Hepatocyte (in vitro differentiated cells): ENCODE measurements around the gene ZBTB16. TPM values are rescaled to one million over a fixed set of nuclear protein-coding genes. Genes with fewer than 3 reads are reported as not detected.

Experiments
- DNase-seq: peaks from one replicate; pipeline ENCODE4 v3.0.0-alpha.2; 2016; ENCODE audit warnings: low spot score
- H2AFZ ChIP-seq: fragments of 200-600 bp; sonication (generic); 2 replicates; pipeline ENCODE4 v1.6.0; 2016; ENCODE audit warnings: antibody characterized with exemption, mild to moderate bottlenecking
- H3K27ac ChIP-seq: fragments of 200-600 bp; sonication (generic); 2 replicates; pipeline ENCODE4 v1.5.1; 2016; ENCODE audit warnings: mild to moderate bottlenecking
- H3K27me3 ChIP-seq: fragments of 200-600 bp; sonication (generic); 2 replicates; pipeline ENCODE4 v1.6.1; 2016
- H3K36me3 ChIP-seq: fragments of 200-600 bp; sonication (generic); replicated peaks from 2 replicates; pipeline ENCODE4 v1.5.1; 2016; ENCODE audit warnings: low read depth; ENCODE audit not compliant: insufficient read depth
- H3K4me1 ChIP-seq: fragments of 200-600 bp; sonication (generic); 2 replicates; pipeline ENCODE4 v1.5.1; 2016; ENCODE audit warnings: mild to moderate bottlenecking, moderate library complexity; ENCODE audit not compliant: insufficient read depth
- H3K4me2 ChIP-seq: fragments of 200-600 bp; sonication (generic); 2 replicates; pipeline ENCODE4 v1.6.0; 2016
- H3K4me3 ChIP-seq: fragments of 200-600 bp; sonication (generic); 2 replicates; pipeline ENCODE4 v1.5.1; 2016; ENCODE audit warnings: mild to moderate bottlenecking
- H3K79me2 ChIP-seq: fragments of 200-600 bp; sonication (generic); 2 replicates; pipeline ENCODE4 v1.6.0; 2017; ENCODE audit warnings: mild to moderate bottlenecking
- H3K9me2 ChIP-seq: fragments of 200-600 bp; sonication (generic); replicated peaks from 2 replicates; pipeline ENCODE4 v1.6.0; 2017; ENCODE audit warnings: mild to moderate bottlenecking; ENCODE audit not compliant: insufficient read depth
- H3K9me3 ChIP-seq: fragments of 200-600 bp; sonication (generic); 2 replicates; pipeline ENCODE4 v1.5.1; 2016; ENCODE audit warnings: low read depth, mild to moderate bottlenecking
- H4K20me1 ChIP-seq: fragments of 200-600 bp; sonication (generic); 2 replicates; pipeline ENCODE4 v1.6.0; 2016; ENCODE audit warnings: mild to moderate bottlenecking; ENCODE audit not compliant: insufficient read depth, poor library complexity, severe bottlenecking
- EZH2 ChIP-seq: fragments of 200-600 bp; sonication (generic); IDR thresholded peaks from 2 replicates; pipeline ENCODE4 v1.6.1; 2016; ENCODE audit warnings: antibody characterized with exemption, mild to moderate bottlenecking, borderline replicate concordance
- EZH2phosphoT487 ChIP-seq: fragments of 200-600 bp; sonication (generic); IDR thresholded peaks from one replicate; pipeline ENCODE4 v1.6.1; 2018; ENCODE audit warnings: antibody characterized with exemption, mild to moderate bottlenecking, low read depth, moderate library complexity; ENCODE audit not compliant: unreplicated experiment, severe bottlenecking
- WGBS: methylation state at CpG from one replicate; pipeline ENCODE4 v1.1.6; 2016; ENCODE audit warnings: low lambda C conversion rate; ENCODE audit errors: missing lambda C conversion rate; 5-methylcytosine and 5-hydroxymethylcytosine counted together
- polyA plus RNA-seq: library from polyadenylated mRNA; unstranded; fragments of >200 nt; fragmentation: Nextera tagmentation; extraction: Ambion mirVana; gene quantifications from 2 replicates; pipeline ENCODE4 v1.2.1, GENCODE V29; 2016
- total RNA-seq: library from RNA; depleted of rRNA; stranded (reverse); fragments of >200 nt; gene quantifications from 2 replicates; pipeline ENCODE4 v1.2.3, GENCODE V29; 2014
- TF ChIP-seq, protein P1 (sequence below): fragments of 200-600 bp; sonication (generic); IDR thresholded peaks from 2 replicates; pipeline ENCODE4 v1.5.1; 2016; ENCODE audit warnings: antibody characterized with exemption, mild to moderate bottlenecking; ENCODE audit not compliant: poor library complexity

The ZBTB16 gene
- total and polyA plus RNA-seq, 2 experiments from 2014 or later, result 30.1 to 52.3 TPM

DNA sequence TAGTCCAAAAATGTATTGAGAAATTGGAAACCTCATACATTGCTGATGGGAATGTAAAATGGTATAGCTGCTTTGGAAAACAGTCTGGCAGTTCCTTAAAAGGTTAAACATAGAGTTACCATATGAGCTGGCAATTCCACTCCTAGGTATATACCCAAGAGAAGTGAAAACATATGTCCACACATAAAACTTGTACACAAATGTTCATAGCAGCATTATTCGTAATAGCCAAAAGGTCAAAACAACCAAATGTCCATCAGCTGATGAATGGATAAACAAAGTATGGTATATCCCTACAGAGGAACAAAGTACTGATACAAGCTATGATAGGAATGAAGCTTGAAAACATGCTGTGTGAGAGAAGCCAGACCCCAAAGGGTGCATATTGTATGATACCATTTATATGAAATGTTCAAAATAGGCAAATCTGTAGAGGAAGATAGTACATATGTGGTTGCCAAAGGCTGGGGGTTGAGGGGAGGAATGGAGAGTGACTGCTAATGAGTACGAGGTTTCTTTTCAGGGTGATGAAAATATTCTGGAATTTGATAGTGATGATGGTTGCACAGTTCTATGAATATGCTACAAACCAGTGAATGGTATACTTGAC lies 85.8 kb downstream of the ZBTB16 start:
- H3K9me2 ChIP-seq, result no peaks in the 10 kb centered on the region
- H3K36me3 ChIP-seq, result no peaks in the 10 kb centered on the region
- no peak for DNase-seq
- peaks cover 72% of the 10 kb centered on the region for H3K4me1 ChIP-seq
- H2AFZ ChIP-seq, result no peak overlapping the region
- no peak overlapping the region for H3K4me2 ChIP-seq
- TF ChIP-seq, protein P1, sequence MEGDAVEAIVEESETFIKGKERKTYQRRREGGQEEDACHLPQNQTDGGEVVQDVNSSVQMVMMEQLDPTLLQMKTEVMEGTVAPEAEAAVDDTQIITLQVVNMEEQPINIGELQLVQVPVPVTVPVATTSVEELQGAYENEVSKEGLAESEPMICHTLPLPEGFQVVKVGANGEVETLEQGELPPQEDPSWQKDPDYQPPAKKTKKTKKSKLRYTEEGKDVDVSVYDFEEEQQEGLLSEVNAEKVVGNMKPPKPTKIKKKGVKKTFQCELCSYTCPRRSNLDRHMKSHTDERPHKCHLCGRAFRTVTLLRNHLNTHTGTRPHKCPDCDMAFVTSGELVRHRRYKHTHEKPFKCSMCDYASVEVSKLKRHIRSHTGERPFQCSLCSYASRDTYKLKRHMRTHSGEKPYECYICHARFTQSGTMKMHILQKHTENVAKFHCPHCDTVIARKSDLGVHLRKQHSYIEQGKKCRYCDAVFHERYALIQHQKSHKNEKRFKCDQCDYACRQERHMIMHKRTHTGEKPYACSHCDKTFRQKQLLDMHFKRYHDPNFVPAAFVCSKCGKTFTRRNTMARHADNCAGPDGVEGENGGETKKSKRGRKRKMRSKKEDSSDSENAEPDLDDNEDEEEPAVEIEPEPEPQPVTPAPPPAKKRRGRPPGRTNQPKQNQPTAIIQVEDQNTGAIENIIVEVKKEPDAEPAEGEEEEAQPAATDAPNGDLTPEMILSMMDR, result no peak
- TF ChIP-seq EZH2 (no peak), EZH2phosphoT487 (no peak)
- H3K4me3 ChIP-seq, result no peak overlapping the region
- no peaks in the 10 kb centered on the region for H3K9me3 ChIP-seq
- peaks cover 47% of the 10 kb centered on the region for H3K79me2 ChIP-seq
- no peaks in the 10 kb centered on the region for H3K27me3 ChIP-seq
- peak overlapping the region; percentile 83 for H3K27ac ChIP-seq
- 75% methylated on average over 2 of the region's 2 CpGs for WGBS
- no peaks in the 10 kb centered on the region for H4K20me1 ChIP-seq

DNA sequence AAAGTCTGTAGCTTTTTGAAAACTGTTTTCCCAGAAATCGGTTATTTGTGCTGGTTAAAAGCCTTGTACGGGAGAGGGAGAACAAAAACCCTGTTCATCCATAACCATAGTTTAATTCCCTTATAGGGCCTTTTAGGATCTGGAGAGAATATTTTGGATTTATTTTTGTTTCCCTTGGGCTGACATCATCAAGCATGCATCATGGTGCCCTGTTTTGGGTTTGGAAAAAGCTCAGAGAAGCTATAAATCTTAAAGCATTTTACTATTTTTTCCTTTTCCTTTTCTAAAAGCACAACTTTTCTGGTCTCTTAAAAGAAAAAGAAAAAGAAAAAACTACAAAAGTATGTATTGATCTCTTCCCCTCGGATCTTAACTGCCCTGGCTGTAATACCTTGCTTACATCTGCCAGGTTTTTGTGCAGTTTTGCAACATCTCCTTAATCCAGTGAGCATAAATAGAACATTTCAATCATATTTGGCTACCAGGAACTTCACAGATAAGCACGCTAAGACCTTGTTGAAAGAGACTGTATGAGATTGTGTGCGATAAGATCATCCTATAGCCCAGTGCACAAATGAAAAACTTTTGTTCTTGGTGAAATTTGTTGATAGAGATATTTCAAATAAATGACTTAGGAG lies 88.0 kb downstream of the ZBTB16 start:
- H3K27ac ChIP-seq, result peak overlapping the region; percentile 83
- TF ChIP-seq, protein P1, result no peak
- TF ChIP-seq EZH2phosphoT487 (no peak), EZH2 (no peak)
- H2AFZ ChIP-seq, result no peak overlapping the region
- no peak for DNase-seq
- peaks cover 53% of the 10 kb centered on the region for H3K79me2 ChIP-seq
- H3K27me3 ChIP-seq, result no peaks in the 10 kb centered on the region
- H3K9me2 ChIP-seq, result no peaks in the 10 kb centered on the region
- no peaks in the 10 kb centered on the region for H4K20me1 ChIP-seq
- H3K36me3 ChIP-seq, result no peaks in the 10 kb centered on the region
- H3K4me1 ChIP-seq, result peaks cover 65% of the 10 kb centered on the region
- peak overlapping the region; percentile 25 for H3K4me2 ChIP-seq
- no peak overlapping the region for H3K4me3 ChIP-seq
- H3K9me3 ChIP-seq, result no peaks in the 10 kb centered on the region
- WGBS, result 58% methylated on average over 5 of the region's 5 CpGs

DNA sequence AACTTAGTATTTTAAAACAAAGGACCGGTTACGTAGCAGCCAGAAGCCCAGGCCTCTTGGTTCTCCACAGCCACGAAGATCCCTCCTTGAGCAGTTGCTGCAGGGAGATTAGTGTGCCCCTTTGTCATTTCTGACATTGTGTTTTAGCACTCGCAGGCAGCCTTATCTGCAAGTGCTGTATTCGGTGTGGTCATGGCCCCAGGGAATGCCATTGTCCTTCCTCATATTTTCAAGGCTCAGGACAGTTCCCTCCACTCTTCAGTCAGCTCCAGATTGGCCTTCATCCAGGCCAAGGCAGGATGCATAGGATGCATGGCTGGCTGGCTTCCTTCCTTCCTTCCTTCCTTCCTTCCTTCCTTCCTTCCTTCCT lies 88.5 kb downstream of the ZBTB16 start:
- H3K4me3 ChIP-seq, result no peak overlapping the region
- H3K27ac ChIP-seq, result peak overlapping the region; percentile 83
- peaks cover 58% of the 10 kb centered on the region for H3K79me2 ChIP-seq
- no peaks in the 10 kb centered on the region for H3K9me2 ChIP-seq
- H3K4me1 ChIP-seq, result peaks cover 61% of the 10 kb centered on the region
- H3K36me3 ChIP-seq, result no peaks in the 10 kb centered on the region
- no peaks in the 10 kb centered on the region for H3K27me3 ChIP-seq
- no peaks in the 10 kb centered on the region for H3K9me3 ChIP-seq
- TF ChIP-seq EZH2 (no peak), EZH2phosphoT487 (no peak)
- TF ChIP-seq, protein P1, result no peak
- H4K20me1 ChIP-seq, result no peaks in the 10 kb centered on the region
- H3K4me2 ChIP-seq, result peak overlapping the region; percentile 25
- 40% methylated on average over 5 of the region's 5 CpGs for WGBS
- no peak for DNase-seq
- no peak overlapping the region for H2AFZ ChIP-seq
